HEK293 (cell line): ENCODE results near the gene RMND5B.

Experiments used
- CTCF ChIA-PET: fragments of 350-600 bp; formaldehyde crosslinking; extraction: SDS; loops from one replicate; lab custom pipeline; 2021; ENCODE audit warnings: antibody characterized with exemption; lab: Yijun Ruan, JAX
- POLR2A ChIA-PET: fragments of 300-600 bp; formaldehyde crosslinking; extraction: SDS; loops from one replicate; lab custom pipeline; 2020; ENCODE audit warnings: antibody characterized with exemption, inconsistent platforms; lab: Yijun Ruan, JAX
- H3K27ac ChIP-seq: fragments of 200-500 bp; sonication (Bioruptor generic); 2 replicates; pipeline ENCODE4 v1.5.1; 2014; ENCODE audit warnings: low read depth, low read length, control low read depth, inconsistent platforms; ENCODE audit errors: extremely low read depth
- H3K36me3 ChIP-seq, 2 experiments: fragments of 200-500 bp in 1 of 2; sonication (Bioruptor generic) in 1 of 2; 1 replicate in 1 of 2; 2 replicates in 1 of 2; pipeline ENCODE4 v1.5.1; 2014 to 2017; ENCODE audit warnings: inconsistent platforms in 2 of 2, low read length in 2 of 2; ENCODE audit not compliant: control insufficient read depth in 2 of 2, insufficient read depth in 1 of 2
- H3K4me1 ChIP-seq: fragments of 200-500 bp; sonication (Bioruptor generic); 2 replicates; pipeline ENCODE4 v1.5.1; 2014; ENCODE audit warnings: mild to moderate bottlenecking, low read length, inconsistent platforms; ENCODE audit not compliant: control insufficient read depth, insufficient read depth
- H3K4me3 ChIP-seq: 2 replicates; pipeline ENCODE4 v1.5.1; 2011; ENCODE audit warnings: low read depth, mild to moderate bottlenecking, control low read depth, low read length, moderate library complexity
- H3K9me3 ChIP-seq: fragments of 200-500 bp; sonication (Bioruptor generic); 2 replicates; pipeline ENCODE4 v1.5.1; 2014; ENCODE audit warnings: low read depth, low read length, inconsistent platforms; ENCODE audit not compliant: control insufficient read depth, insufficient read depth
- OVOL3 ChIP-seq: fragments of 450-650 bp; formaldehyde crosslinking; IDR thresholded peaks from 2 replicates; pipeline ENCODE4 v1.5.1; 2016; ENCODE audit warnings: missing biosample characterization, missing genetic modification characterization
- SCRT2 ChIP-seq: fragments of 450-650 bp; formaldehyde crosslinking; IDR thresholded peaks from 2 replicates; pipeline ENCODE4 v1.5.1; 2016; ENCODE audit warnings: missing biosample characterization, missing genetic modification characterization
- ZBTB17 ChIP-seq: fragments of 450-650 bp; formaldehyde crosslinking; IDR thresholded peaks from 2 replicates; pipeline ENCODE4 v1.5.1; 2016; ENCODE audit warnings: missing biosample characterization, missing genetic modification characterization
- ZFHX2 ChIP-seq: fragments of 450-650 bp; formaldehyde crosslinking; conservative IDR thresholded peaks from 2 replicates; pipeline ENCODE4 v1.5.1; 2016; ENCODE audit warnings: missing biosample characterization, missing genetic modification characterization
- ZIC2 ChIP-seq: fragments of 450-650 bp; formaldehyde crosslinking; IDR thresholded peaks from 2 replicates; pipeline ENCODE4 v1.5.1; 2016; ENCODE audit warnings: missing biosample characterization, missing genetic modification characterization
- ZNF157 ChIP-seq: fragments of 450-650 bp; formaldehyde crosslinking; IDR thresholded peaks from 2 replicates; pipeline ENCODE4 v1.5.1; 2016; ENCODE audit warnings: missing biosample characterization, missing genetic modification characterization
- ZNF184 ChIP-seq: fragments of 450-650 bp; IDR thresholded peaks from 2 replicates; pipeline ENCODE4 v1.5.1; 2018; ENCODE audit warnings: missing biosample characterization, mild to moderate bottlenecking, missing genetic modification characterization
- ZNF394 ChIP-seq: fragments of 450-650 bp; formaldehyde crosslinking; IDR thresholded peaks from 2 replicates; pipeline ENCODE4 v1.5.1; 2016; ENCODE audit warnings: missing biosample characterization, missing genetic modification characterization, mild to moderate bottlenecking, moderate library complexity, borderline replicate concordance
- ZNF529 ChIP-seq: fragments of 450-650 bp; formaldehyde crosslinking; IDR thresholded peaks from 2 replicates; pipeline ENCODE4 v1.5.1; 2017; ENCODE audit warnings: missing genetic modification characterization, missing biosample characterization; ENCODE audit not compliant: insufficient replicate concordance
- ZNF558 ChIP-seq: fragments of 450-650 bp; formaldehyde crosslinking; IDR thresholded peaks from 2 replicates; pipeline ENCODE4 v1.5.1; 2016; ENCODE audit warnings: missing biosample characterization, missing genetic modification characterization
- ZNF596 ChIP-seq: fragments of 450-650 bp; IDR thresholded peaks from 2 replicates; pipeline ENCODE4 v1.5.0; 2018; ENCODE audit warnings: missing biosample characterization, mild to moderate bottlenecking, missing genetic modification characterization, moderate library complexity
- ZNF629 ChIP-seq: fragments of 450-650 bp; formaldehyde crosslinking; IDR thresholded peaks from 2 replicates; pipeline ENCODE4 v1.5.1; 2017; ENCODE audit warnings: missing biosample characterization, missing genetic modification characterization
- TF ChIP-seq, protein P1 (sequence below): fragments of 450-650 bp; formaldehyde crosslinking; IDR thresholded peaks from 2 replicates; pipeline ENCODE4 v1.5.1; 2017; ENCODE audit warnings: missing biosample characterization, mild to moderate bottlenecking, missing genetic modification characterization, moderate library complexity
- TF ChIP-seq, protein P2 (sequence below): fragments of 450-650 bp; formaldehyde crosslinking; IDR thresholded peaks from 2 replicates; pipeline ENCODE4 v1.5.1; 2016; ENCODE audit warnings: missing biosample characterization, missing genetic modification characterization
- TF ChIP-seq, protein P3 (sequence below): fragments of 450-650 bp; formaldehyde crosslinking; IDR thresholded peaks from 2 replicates; pipeline ENCODE4 v1.5.1; 2016; ENCODE audit warnings: missing biosample characterization, missing genetic modification characterization

Gene RMND5B

DNA sequence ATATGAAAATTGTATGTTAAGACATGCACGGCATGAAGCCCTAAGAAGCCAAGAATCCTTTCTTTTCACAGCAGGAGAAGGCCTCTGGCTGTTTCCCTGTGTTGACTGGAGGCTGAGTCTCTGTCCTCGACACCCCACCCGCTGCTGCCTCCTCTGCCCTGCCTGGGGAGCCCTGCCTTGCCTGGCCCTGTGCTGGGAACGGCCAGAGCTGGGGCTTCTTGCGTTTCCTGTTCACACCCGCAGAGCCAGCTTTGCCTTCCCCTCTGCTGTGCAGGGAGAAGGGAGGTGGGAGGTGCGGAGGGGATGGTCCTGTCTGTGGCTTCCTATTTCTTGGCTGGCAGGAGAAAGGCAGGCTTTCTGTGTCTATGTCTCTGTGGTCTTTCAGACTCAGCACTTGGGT lies 63.2 kb downstream of the RMND5B start:
- CTCF ChIA-PET: no interaction called here
- no peaks in the 10 kb centered on the region for H3K4me1 ChIP-seq
- TF ChIP-seq ZIC2: peak; percentile 83
- TF ChIP-seq ZFHX2 (tag by site-specific recombination): no peak
- TF ChIP-seq, all 188 proteins: peak for 1
- Histone ChIP-seq H3K36me3 (no peaks in the 10 kb centered on the region), H3K9me3 (no peaks in the 10 kb centered on the region), H3K27ac (no peak overlapping the region), H3K4me3 (no peak overlapping the region)
- POLR2A ChIA-PET: no interaction called here

DNA sequence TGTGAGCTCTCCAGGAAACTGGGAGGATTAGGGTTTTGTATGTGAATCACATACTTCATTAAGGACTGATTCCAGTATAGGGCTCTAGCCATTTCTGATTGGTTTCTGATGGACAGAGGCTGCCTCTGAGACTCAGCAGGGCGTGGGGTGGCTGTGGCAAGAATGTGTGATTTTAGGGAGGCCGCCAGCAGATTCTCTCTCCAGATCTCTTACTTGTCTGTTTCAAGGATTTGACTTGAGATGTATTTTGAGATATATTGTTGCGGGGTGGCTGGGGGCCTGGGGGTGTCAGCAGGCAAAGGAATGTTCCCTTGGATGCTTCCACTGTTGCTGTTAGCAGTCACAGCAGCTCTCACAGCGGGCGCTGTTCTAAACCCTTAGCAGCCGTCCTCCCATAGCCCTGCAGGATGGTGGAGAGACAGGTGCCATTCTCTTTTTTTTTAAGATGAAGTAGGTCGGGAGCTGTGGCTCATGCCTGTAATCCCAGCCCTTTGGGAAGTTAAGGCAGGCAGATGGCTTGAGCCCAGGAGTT lies 65.5 kb downstream of the RMND5B start:
- H3K36me3 ChIP-seq: no peaks in the 10 kb centered on the region
- H3K27ac ChIP-seq: no peak overlapping the region
- H3K4me3 ChIP-seq: no peak overlapping the region
- no peaks in the 10 kb centered on the region for H3K9me3 ChIP-seq
- CTCF ChIA-PET: interaction anchor here (0.5 to 1.2 kb wide), 3 partner anchors 12 to 39 kb away, joined by 3 to 4 read pairs (median 3); no protein-coding TSS in a partner anchor
- no peak for TF ChIP-seq ZNF184 (tag by site-specific recombination)
- peak; percentile 22; the same call in 1 of the 2 replicates for TF ChIP-seq ZIC2
- H3K4me1 ChIP-seq: no peaks in the 10 kb centered on the region
- POLR2A ChIA-PET: interaction anchor here (1.4 kb wide), 1 partner anchor 8 kb away, joined by 5 read pairs; the partner anchor contains the start of gene HNRNPAB

DNA sequence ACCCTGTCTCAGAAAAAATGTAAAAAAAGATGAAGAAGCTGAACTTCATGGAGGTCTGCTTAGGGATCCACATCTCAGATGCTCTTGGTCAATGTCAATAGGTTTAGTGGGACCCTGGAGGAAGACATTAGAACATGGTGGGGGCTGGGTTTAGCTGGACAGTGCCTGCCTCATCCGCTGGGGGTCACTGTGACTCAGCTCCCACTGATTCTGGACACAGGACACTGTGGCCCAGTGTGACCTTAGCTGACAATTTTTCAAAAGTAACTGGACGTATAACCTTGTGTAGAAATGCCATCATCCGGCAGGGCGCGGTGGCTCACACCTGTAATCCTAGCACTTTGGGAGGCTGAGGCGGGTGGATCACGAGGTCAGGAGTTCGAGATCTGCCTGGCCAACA lies 66.2 kb downstream of the RMND5B start:
- Histone ChIP-seq H3K9me3 (no peaks in the 10 kb centered on the region), H3K4me3 (no peak overlapping the region), H3K27ac (no peak overlapping the region), H3K36me3 (no peaks in the 10 kb centered on the region), H3K4me1 (no peaks in the 10 kb centered on the region)
- CTCF ChIA-PET: interaction anchor here (0.5 to 0.9 kb wide), 5 partner anchors 11 to 927 kb away, joined by 3 read pairs; no protein-coding TSS in a partner anchor
- TF ChIP-seq ZNF596 (no peak), ZNF157 (tag by site-specific recombination) (no peak), ZBTB17 (tag by site-specific recombination) (no peak), ZNF629 (no peak), SCRT2 (tag by site-specific recombination) (no peak), ZNF529 (tag by site-specific recombination) (no peak), ZNF558 (no peak), ZNF394 (tag by site-specific recombination) (no peak), OVOL3 (tag by site-specific recombination) (no peak)
- TF ChIP-seq, protein P1, sequence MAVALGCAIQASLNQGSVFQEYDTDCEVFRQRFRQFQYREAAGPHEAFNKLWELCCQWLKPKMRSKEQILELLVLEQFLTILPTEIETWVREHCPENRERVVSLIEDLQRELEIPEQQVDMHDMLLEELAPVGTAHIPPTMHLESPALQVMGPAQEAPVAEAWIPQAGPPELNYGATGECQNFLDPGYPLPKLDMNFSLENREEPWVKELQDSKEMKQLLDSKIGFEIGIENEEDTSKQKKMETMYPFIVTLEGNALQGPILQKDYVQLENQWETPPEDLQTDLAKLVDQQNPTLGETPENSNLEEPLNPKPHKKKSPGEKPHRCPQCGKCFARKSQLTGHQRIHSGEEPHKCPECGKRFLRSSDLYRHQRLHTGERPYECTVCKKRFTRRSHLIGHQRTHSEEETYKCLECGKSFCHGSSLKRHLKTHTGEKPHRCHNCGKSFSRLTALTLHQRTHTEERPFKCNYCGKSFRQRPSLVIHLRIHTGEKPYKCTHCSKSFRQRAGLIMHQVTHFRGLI (tag by site-specific recombination): no peak
- TF ChIP-seq, protein P2, sequence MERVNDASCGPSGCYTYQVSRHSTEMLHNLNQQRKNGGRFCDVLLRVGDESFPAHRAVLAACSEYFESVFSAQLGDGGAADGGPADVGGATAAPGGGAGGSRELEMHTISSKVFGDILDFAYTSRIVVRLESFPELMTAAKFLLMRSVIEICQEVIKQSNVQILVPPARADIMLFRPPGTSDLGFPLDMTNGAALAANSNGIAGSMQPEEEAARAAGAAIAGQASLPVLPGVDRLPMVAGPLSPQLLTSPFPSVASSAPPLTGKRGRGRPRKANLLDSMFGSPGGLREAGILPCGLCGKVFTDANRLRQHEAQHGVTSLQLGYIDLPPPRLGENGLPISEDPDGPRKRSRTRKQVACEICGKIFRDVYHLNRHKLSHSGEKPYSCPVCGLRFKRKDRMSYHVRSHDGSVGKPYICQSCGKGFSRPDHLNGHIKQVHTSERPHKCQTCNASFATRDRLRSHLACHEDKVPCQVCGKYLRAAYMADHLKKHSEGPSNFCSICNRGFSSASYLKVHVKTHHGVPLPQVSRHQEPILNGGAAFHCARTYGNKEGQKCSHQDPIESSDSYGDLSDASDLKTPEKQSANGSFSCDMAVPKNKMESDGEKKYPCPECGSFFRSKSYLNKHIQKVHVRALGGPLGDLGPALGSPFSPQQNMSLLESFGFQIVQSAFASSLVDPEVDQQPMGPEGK: no peak
- TF ChIP-seq, protein P3, sequence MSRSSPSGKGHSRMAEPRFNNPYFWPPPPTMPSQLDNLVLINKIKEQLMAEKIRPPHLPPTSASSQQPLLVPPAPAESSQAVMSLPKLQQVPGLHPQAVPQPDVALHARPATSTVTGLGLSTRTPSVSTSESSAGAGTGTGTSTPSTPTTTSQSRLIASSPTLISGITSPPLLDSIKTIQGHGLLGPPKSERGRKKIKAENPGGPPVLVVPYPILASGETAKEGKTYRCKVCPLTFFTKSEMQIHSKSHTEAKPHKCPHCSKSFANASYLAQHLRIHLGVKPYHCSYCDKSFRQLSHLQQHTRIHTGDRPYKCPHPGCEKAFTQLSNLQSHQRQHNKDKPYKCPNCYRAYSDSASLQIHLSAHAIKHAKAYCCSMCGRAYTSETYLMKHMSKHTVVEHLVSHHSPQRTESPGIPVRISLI (tag by site-specific recombination): no peak
- POLR2A ChIA-PET: no interaction called here
